NCI-H774 (cell line): Measurements from ENCODE around the gene WWC2.
"Not testable (repeated sequence)": the region's sequence is repeated elsewhere in the genome, so short reads cannot be mapped to it uniquely, and the experiment has no call there.

Source experiments
- DNase-seq: peaks from one replicate; lab custom pipeline; 2025; lab: John Stamatoyannopoulos, UW

Gene WWC2

GRCh38 chr4:183172881-183173280 lies 73.8 kb downstream of the WWC2 start:
- DNase-seq: no peak

- DNase-seq: no peak
Measured at GRCh38 chr4:183173580-183174526, 74.8 kb downstream of the WWC2 start.

- no peak for DNase-seq
Measured at GRCh38 chr4:183175631-183176232, 76.7 kb downstream of the WWC2 start.

GRCh38 chr4:183177001-183177400 lies 77.9 kb downstream of the WWC2 start:
- DNase-seq: no peak

GRCh38 chr4:183178201-183178600 lies 79.1 kb downstream of the WWC2 start:
- no peak for DNase-seq

- DNase-seq: no peak
Measured at GRCh38 chr4:183180096-183180495, 81.0 kb downstream of the WWC2 start.

GRCh38 chr4:183180621-183181020 lies 81.6 kb downstream of the WWC2 start:
- no peak for DNase-seq

- DNase-seq: no peak
Measured at GRCh38 chr4:183181081-183181480, 82.0 kb downstream of the WWC2 start.

- DNase-seq: peak; percentile 3
Measured at GRCh38 chr4:183182873-183183725, 84.0 kb downstream of the WWC2 start.

GRCh38 chr4:183183906-183184535 lies 85.0 kb downstream of the WWC2 start:
- DNase-seq: no peak

- no peak for DNase-seq
Measured at GRCh38 chr4:183185018-183185417, 86.0 kb downstream of the WWC2 start.

- no peak for DNase-seq
Measured at GRCh38 chr4:183185559-183185958, 86.5 kb downstream of the WWC2 start.

GRCh38 chr4:183186813-183187212 lies 87.8 kb downstream of the WWC2 start:
- no peak for DNase-seq

- DNase-seq: no peak
Measured at GRCh38 chr4:183190900-183191527, 92.0 kb downstream of the WWC2 start.

- no peak for DNase-seq
Measured at GRCh38 chr4:183191630-183192029, 92.6 kb downstream of the WWC2 start.

GRCh38 chr4:183192571-183192970 lies 93.5 kb downstream of the WWC2 start:
- DNase-seq: no peak

GRCh38 chr4:183193730-183194338 lies 94.8 kb downstream of the WWC2 start:
- not testable (repeated sequence) for DNase-seq

GRCh38 chr4:183195534-183195933 lies 96.5 kb downstream of the WWC2 start:
- DNase-seq: no peak

GRCh38 chr4:183197140-183197539 lies 98.1 kb downstream of the WWC2 start:
- DNase-seq: no peak

GRCh38 chr4:183200453-183200852 lies 101.4 kb downstream of the WWC2 start:
- DNase-seq: no peak

GRCh38 chr4:183201331-183201730 lies 102.3 kb downstream of the WWC2 start:
- DNase-seq: no peak
